ENCODE measurements around the gene CRB3.

Gene CRB3

GRCh38 chr19:6473647-6474046 lies 9.6 kb downstream of the CRB3 start:
- H3K27ac ChIP-seq = no peak overlapping the region
- no peak for TF ChIP-seq CTCF (conservative IDR thresholded peaks at IDR 0.05)

GRCh38 chr19:6475321-6476108 lies 11.4 kb downstream of the CRB3 start:
- H3K27ac ChIP-seq = no peak overlapping the region
- TF ChIP-seq CTCF (conservative IDR thresholded peaks at IDR 0.05) = no peak

GRCh38 chr19:6476155-6476895 lies 12.3 kb downstream of the CRB3 start:
- TF ChIP-seq CTCF (conservative IDR thresholded peaks at IDR 0.05) = no peak
- H3K27ac ChIP-seq = no peak overlapping the region

GRCh38 chr19:6476896-6477431 lies 12.9 kb downstream of the CRB3 start:
- TF ChIP-seq CTCF (conservative IDR thresholded peaks at IDR 0.05) = no peak
- H3K27ac ChIP-seq = no peak overlapping the region

- H3K27ac ChIP-seq = no peak overlapping the region
- no peak for TF ChIP-seq CTCF (conservative IDR thresholded peaks at IDR 0.05)
Measured at GRCh38 chr19:6478815-6479214, 14.7 kb downstream of the CRB3 start.

GRCh38 chr19:6479836-6480398 lies 15.8 kb downstream of the CRB3 start:
- no peak for TF ChIP-seq CTCF (conservative IDR thresholded peaks at IDR 0.05)
- no peak overlapping the region for H3K27ac ChIP-seq

GRCh38 chr19:6480848-6481415 lies 16.9 kb downstream of the CRB3 start:
- H3K27ac ChIP-seq = no peak overlapping the region

More at GRCh38 chr19:6480848-6481415, 16.9 kb downstream of the CRB3 start:
- no peak for TF ChIP-seq CTCF (conservative IDR thresholded peaks at IDR 0.05)
